GM12891 (cell line): ENCODE measurements around the gene LAT.
"Not testable (repeated sequence)": the region's sequence is repeated elsewhere in the genome, so short reads cannot be mapped to it uniquely, and the experiment has no call there.

Source experiments
- POLR2A ChIP-seq: IDR thresholded peaks from 2 replicates; pipeline ENCODE4 v1.6.1; 2011; ENCODE audit warnings: low read depth, low read length, control low read depth
- TAF1 ChIP-seq: IDR thresholded peaks from 2 replicates; pipeline ENCODE4 v1.6.1; 2011; ENCODE audit warnings: low read depth, low read length, control low read depth

DNA sequence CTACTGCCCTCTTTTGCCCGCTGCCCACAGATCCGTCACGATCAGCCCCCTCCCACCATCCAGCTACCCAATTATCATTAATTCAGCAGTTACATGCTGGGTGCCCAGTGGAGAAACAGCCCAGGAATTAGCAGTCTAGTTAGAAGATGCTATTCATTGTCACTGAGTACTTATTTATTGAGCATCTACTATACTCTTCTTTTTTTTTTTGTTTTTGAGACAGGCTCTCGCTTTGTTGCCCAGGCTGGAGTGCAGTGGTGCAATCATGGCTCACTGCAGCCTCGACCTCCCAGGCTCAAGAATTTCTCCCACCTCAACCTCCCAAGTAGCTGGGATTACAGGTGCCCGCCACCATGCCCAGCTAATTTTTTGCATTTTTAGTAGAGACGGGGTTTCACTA is 45.0 kb upstream of the LAT start:
- TF ChIP-seq TAF1, POLR2A: not testable (repeated sequence)
